HG03521 (cell line): Measurements from ENCODE around the gene TREH.

ENCODE experiments used
- ATAC-seq: cut with Tn5 transposase; IDR thresholded peaks from one replicate; pipeline ENCODE4 v1.9.1; 2021; ENCODE audit warnings: mild to moderate bottlenecking, moderate library complexity; ENCODE audit not compliant: unreplicated experiment

Gene TREH

DNA sequence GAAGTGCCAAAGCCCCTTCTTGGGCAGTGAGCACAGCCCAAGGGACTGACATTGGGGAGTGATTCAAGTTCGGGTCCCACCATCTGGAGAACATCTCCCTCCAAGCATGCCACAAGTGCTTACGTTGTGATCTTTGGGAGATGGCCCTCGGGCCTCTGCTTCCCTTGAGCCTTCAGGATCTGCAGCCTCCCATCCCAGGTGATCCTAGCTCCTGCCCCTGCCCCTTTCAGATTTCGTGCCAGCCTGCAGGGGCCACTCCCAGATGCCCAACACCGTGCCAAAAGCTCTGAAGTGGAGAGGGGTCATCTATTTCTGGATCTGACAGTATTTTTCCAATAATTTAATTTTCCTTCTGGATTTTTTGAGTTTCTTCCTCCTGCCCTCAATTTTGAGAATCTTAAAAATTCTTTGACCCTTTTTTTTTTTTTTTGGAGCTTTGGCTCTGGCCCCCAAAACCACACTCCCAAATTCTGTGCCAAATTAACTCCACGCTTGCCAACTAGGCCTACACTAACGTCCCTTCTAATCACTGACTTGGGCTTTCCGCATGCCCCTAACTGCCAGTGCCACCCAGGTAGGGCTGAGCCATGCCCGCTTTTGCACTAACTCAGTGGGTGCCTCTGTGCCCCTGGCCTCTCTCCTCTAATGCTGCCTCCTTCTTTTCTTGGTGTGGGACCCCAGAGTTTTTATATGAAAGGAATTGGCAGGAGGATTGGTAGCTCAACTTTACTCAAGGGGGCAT, 46.7 kb downstream of the TREH start:
- no peak for ATAC-seq

DNA sequence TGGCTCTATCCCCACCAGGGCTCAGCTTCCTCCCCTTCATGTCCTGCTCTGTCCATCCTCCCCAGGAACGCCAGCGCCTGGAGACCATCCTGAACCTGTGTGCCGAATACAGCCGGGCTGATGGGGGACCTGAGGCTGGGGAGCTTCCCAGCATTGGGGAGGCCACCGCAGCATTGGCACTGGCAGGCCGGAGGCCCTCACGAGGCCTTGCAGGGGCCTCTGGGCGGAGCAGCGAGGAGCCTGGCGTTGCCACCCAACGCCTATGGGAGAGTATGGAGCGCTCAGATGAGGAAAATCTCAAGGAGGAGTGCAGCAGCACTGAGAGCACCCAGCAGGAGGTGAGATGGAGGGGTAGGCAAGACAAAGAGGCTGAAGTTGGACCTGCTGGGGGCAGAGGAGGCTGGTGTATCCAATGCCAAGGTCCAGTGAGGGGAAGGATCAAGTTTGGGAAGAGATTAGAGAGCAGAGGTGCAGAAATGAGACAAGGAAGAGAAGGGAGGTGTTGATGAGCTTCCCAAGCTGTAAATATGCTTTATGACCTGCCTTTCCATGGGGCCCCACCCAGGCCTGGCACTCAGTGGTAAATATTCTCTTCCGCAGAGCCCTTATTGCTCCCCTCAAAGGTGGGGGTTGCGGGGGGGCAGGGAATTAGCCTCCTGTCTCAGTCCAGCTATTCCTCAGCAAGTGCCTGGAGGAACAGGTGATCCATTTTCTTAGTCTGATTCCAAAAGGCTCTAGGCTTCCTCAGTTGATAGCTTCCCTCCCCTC, 48.1 kb downstream of the TREH start:
- no peak for ATAC-seq

DNA sequence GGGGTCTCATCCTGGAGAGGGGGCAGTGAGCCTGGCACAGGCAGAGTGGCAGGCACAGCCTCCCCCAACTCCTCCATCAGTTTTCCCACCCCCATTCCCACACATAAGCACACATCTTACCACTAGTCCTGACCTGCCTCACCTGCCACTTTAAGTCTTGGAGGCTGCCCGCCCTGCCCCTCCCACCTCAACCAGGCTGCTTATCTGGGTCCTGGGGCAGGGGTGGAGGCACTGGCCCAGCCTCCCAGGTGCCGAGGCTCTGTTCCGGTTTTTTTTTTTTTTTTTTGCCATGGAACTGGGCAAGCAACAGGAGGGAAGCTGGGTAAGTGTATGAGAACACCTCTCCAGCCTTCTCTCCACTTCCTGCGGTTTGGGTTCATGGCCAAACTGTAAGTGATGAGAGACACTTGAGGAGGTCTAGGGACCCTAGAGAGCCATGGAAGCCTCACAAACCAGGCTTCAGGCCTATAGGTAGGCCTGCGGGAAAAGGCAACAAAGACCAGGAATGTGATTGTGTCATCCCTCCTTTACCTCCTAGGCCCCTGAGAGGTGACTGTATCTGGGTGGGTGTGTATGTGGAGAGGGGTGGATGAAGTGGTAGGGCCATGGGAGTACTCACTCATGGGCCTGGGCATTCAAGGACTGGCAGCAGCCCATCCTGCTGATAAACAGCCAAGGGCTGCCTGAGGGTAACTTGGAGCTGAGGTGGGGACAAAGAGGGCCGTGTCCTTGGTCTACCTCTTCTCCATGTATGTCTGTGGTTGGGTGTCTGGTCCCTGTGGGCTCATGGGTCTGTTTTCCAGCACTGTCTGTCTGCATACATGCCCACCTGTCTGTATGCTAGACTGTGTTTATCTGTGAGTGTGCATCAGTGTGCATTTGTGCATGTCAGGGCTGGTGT, 49.4 kb downstream of the TREH start:
- ATAC-seq: no peak

DNA sequence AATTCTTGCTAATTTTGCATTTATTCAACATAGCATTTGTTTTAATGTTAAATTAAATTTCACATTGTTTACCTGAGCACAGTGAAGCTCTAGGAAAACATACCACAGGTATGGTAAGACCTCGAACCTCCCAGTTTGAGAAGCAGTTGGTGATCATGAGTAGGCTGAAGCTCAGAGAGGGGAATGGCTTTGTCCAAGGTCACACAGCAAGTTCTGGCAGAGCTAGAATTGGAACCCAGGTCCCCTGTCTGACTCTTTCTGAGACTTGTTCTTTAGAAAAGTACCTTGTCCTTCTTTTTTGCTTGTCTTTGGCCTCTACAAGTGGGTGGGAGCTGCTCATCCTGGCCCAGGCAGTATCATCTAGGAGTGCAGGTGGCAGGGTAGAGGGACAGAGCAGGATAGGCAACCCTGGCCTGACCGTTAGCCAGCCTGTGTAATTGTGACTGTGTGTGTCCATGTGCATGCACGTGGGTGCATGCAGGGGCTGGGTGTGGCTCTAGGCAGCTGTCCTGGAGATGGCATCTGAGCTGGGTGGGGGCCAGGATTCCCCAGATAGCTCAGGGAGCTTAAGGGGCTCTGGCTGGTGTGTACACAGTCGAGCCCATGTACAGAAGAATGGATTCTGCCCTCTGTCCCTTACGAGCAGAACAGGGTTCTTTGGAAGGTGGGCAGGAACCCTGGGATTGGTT, 50.4 kb downstream of the TREH start:
- ATAC-seq: no peak

GRCh38 chr11:118628432-118628831, 51.0 kb downstream of the TREH start:
- ATAC-seq: no peak

DNA sequence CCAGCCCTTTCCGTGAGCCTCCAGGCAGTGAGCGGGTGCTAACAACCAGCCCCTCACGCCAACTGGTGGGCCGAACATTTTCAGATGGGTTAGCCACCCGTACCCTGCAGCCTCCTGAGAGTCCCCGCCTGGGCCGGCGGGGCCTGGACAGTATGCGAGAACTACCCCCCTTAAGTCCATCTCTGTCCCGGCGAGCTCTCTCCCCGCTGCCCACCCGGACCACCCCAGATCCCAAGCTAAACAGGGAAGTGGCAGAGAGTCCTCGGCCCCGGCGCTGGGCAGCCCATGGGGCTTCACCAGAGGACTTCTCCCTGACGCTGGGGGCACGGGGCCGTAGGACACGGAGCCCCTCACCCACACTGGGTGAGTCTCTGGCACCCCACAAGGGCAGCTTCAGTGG, 51.4 kb downstream of the TREH start:
- ATAC-seq: no peak

DNA sequence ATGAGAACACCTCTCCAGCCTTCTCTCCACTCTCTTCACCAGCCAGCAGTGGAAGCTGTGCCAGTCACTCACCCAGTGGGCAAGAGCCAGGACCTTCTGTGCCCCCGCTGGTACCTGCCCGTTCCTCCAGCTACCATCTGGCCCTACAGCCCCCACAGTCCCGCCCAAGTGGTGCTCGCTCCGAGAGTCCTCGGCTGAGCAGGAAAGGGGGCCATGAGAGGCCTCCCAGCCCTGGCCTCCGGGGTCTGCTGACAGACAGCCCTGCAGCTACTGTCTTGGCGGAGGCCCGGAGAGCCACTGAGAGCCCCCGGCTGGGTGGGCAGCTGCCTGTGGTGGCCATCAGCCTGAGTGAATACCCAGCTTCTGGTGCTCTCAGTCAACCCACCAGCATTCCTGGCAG, 51.9 kb downstream of the TREH start:
- no peak for ATAC-seq

DNA sequence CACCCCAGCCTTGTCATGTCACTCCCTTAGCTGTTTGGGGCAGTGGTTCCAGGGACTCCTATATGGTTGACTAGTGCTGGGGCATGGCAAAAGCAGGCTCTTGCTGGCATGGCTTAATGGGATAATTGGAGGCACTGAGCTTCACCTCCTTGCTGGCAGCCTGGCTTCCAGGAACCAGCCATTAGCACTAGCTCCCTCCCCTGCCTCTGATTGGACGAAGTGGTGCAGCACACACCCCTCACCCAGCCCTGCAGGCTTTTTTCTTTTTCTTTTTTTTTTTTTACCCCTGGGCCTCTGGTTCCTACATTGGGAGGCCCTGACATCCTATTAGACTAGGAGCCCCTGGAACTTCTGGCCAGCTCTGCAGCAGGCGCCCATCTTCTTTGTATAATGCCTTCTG, 53.5 kb downstream of the TREH start:
- ATAC-seq: no peak

GRCh38 chr11:118625036-118625690, 54.3 kb downstream of the TREH start:
- no peak for ATAC-seq

DNA sequence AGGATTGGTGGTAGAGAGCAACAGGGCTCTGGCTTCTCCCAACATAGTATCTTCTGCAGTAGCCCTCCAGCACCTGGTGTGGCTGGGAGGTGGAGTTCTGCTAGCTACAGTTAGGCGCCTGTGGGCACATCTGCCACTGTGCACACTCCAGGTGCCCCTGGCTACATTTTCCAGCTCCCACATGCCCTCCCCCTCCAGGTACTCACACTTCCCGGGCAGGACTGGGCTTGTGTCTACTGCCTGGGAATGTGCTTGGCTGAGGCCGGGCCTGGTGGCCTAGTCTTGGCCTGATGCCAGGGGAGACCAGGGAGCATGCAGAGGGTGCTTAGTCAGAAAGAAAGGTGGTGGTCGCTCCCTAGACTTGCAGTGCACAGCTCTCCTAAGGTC, 56.2 kb downstream of the TREH start:
- no peak for ATAC-seq

- ATAC-seq: no peak
Measured at GRCh38 chr11:118622376-118623268, 56.8 kb downstream of the TREH start.

DNA sequence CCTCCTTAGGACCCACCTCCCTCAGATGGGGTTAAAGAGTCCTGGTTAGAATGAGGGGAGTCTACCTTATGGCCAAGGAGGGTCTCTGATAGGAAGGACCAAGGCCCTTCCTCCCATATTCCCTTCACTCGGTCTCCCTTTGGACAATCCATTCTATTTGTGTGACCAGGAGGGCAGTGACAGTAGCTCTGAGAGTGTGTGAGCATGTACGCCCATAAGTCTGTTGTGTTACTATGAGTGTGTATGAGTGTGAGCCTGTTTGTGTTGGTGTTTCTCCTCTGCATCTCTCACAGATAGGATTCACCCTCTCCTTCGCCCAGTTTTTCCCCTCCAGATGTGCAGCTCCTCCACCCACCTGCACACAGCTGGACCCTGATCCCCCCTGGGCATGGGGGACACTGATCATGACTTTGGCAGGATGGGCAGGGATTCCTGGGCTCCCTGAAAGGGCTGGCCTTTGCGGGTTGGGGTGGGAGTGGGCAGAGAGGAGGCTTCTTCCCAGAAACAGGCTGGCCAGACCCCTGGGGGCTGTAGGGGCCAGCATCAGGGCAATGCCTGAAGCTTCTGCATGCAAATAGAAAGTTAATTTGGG, 57.6 kb downstream of the TREH start:
- no peak for ATAC-seq

- no peak for ATAC-seq
Measured at GRCh38 chr11:118621071-118621783, 58.2 kb downstream of the TREH start.

GRCh38 chr11:118620529-118621070, 58.9 kb downstream of the TREH start:
- ATAC-seq: no peak

GRCh38 chr11:118619444-118620197, 59.8 kb downstream of the TREH start:
- ATAC-seq: no peak

DNA sequence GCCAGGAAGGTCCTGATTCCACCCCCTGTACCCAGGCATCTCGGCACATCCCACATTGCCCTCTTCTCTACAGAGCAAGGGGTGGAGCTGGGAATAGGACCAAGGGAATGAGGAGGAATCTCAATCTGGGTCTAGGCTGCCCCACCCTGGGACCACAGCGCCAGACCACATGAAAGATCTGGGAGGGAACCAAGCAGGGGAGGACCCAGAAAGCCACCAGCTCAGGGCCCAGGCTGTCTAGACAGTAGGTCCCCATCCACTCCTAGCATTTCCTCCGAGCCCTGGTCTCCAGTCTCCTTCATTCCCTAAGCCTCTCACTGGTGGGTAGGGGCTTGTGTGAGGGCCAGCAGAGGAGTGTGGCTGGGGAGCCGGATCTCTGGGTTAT, 60.5 kb downstream of the TREH start:
- ATAC-seq: no peak
